ENCODE measurements around the gene PALLD.

GRCh38 chr4:168652755-168653154, 155.9 kb downstream of the PALLD start:
- no peak for TF ChIP-seq CTCF (conservative IDR thresholded peaks at IDR 0.05; ENCODE audit: low read depth, low read length)
- TF ChIP-seq EZH2 (IDR thresholded peaks at IDR 0.05; ENCODE audit: low read length, unreplicated experiment), result no peak
- no peak for TF ChIP-seq EZH2phosphoT487 (IDR thresholded peaks at IDR 0.05; ENCODE audit: borderline replicate concordance, low read length)
